ENCODE measurements around the gene CSF1.

The CSF1 gene

DNA sequence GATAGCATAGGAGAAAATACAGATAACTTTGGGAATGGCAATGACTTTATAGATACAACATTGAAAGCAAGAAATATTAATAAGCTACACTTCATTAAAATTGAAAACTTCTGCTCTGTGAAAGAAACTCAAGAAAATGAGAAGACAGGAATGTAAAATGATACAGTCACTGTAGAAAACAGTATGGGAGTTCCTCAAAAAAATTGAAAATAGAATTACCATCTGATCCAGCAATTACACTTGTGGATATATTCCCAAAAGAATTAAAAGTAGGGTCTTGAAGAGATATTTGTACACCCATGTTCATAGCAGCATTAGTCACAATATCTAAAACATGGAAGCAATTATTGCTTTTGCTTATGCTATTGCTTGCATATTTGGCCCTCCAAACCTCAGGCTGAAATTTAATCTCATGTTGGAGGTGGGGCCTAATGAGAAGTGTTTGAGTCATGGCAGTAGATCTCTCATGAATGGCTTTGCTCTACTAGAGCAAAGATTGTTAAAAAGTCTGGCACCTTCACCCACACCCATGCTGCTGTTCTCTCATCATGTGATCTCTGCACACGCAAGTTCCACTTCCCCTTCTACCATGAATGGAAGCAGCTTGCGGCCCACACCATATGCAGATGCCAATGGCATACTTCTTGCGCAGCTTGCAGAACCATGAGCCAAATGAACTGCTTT is 58.6 kb downstream of the CSF1 start:
- H3K4me3 ChIP-seq (ENCODE audit: low read depth, low read length), result no peak overlapping the region
- no peak for DNase-seq (ENCODE audit: low read depth)
- TF ChIP-seq, protein P1, sequence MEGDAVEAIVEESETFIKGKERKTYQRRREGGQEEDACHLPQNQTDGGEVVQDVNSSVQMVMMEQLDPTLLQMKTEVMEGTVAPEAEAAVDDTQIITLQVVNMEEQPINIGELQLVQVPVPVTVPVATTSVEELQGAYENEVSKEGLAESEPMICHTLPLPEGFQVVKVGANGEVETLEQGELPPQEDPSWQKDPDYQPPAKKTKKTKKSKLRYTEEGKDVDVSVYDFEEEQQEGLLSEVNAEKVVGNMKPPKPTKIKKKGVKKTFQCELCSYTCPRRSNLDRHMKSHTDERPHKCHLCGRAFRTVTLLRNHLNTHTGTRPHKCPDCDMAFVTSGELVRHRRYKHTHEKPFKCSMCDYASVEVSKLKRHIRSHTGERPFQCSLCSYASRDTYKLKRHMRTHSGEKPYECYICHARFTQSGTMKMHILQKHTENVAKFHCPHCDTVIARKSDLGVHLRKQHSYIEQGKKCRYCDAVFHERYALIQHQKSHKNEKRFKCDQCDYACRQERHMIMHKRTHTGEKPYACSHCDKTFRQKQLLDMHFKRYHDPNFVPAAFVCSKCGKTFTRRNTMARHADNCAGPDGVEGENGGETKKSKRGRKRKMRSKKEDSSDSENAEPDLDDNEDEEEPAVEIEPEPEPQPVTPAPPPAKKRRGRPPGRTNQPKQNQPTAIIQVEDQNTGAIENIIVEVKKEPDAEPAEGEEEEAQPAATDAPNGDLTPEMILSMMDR (IDR thresholded peaks at IDR 0.05; ENCODE audit: low read depth, low read length, missing control alignments), result no peak

DNA sequence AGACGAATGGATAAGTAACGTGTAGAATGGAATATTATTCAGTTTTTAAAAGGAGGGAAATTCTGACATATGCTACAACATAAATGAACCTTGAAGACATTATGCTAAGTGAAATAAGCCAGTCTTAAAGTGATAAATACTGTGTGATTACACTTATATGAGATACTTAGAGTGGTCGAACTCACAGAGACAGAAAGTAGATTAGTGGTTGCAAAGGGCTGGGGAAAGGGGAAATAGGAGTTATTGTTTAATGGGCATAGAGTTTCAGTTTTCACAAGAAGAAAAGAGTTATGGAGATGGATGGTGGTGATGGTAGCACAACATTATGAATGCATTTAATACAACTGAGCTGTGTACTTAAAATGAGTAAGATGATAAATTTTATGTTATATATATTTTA is 59.3 kb downstream of the CSF1 start:
- TF ChIP-seq, protein P1 (IDR thresholded peaks at IDR 0.05; ENCODE audit: low read depth, low read length, missing control alignments), result no peak
- DNase-seq (ENCODE audit: low read depth), result no peak

DNA sequence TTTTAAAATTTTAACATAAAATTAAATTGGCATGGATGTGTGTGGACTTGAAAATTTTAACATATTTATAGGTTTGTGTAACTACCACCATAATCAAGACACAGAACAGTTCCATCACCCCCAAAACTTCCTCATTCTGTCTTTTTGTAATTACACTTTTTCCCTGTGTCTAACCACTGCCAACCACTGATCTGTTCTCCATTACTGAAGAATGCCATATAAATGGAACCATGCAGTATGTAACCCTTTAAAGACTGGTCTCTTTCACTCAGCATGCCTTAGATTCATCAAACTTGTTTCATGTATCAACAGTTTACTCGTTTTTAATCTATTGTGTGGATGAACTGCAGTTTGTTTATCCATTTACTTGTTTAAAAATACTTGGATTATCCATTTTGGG is 60.9 kb downstream of the CSF1 start:
- DNase-seq (ENCODE audit: low read depth), result no peak
- no peak overlapping the region for H3K4me3 ChIP-seq (ENCODE audit: low read depth, low read length)
- TF ChIP-seq, protein P1 (IDR thresholded peaks at IDR 0.05; ENCODE audit: low read depth, low read length, missing control alignments), result no peak

More for the DNA sequence above, 59.3 kb downstream of the CSF1 start:
- H3K4me3 ChIP-seq (ENCODE audit: low read depth, low read length), result no peak overlapping the region

DNA sequence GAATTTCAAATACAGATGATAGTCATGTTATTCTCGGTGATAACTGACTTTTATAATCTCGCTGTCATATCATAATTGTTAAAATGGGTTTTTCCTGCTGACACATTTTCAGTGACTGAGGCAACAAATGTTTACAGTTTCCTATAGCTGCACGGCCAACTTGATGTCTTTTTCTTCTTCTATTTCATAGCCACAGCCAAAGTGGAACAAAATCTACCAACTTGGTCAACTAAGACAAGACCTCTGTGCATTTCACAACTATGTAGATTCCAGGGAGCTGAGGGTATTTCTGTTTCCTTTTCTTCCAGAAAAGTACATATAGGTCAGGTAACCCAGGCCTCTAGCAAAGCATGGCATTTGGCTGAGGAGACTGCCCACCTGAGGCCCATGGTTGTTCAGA is 63.5 kb downstream of the CSF1 start:
- DNase-seq (ENCODE audit: low read depth), result no peak
- H3K4me3 ChIP-seq (ENCODE audit: low read depth, low read length), result no peak overlapping the region
- TF ChIP-seq, protein P1 (IDR thresholded peaks at IDR 0.05; ENCODE audit: low read depth, low read length, missing control alignments), result no peak

DNA sequence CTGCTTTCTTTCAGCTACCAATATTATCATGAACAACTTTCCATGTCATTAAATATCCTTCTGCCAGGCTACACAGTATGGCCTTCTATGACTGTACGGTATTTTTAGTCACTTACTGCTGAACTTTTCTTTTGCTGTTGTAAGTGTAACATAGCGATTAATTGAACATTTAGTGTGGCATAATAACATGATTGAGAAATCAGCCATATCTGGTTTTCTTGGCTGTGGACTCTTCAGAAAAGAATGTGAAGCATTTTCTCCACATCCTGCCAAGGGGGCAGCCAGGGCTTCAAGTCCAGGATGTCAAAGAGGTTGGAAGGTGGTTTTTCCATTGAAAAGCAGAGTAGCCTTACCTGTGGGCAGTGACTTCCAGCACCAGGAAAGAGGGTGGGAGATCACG is 65.1 kb downstream of the CSF1 start:
- no peak overlapping the region for H3K4me3 ChIP-seq (ENCODE audit: low read depth, low read length)
- DNase-seq (ENCODE audit: low read depth), result no peak
- TF ChIP-seq, protein P1 (IDR thresholded peaks at IDR 0.05; ENCODE audit: low read depth, low read length, missing control alignments), result no peak

DNA sequence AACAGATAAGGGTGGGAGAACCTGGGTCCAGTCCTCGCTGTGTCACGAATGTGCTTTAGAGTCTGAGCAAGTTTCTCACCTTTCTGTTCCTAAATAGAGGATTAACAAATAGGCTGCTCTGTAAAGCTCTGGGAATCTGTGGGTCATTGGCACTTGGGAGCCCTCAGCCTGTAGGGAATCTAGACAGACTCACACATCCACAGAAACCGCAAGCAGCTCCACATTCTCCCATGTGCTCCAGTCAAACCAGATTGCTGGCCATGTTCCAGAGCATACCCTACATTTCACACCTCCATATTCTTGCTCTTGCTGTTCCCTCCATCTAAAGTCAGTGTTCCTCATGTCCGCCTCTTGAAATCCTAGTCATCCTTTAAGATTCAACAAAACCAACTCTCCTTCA is 66.1 kb downstream of the CSF1 start:
- no peak for DNase-seq (ENCODE audit: low read depth)
- TF ChIP-seq, protein P1 (IDR thresholded peaks at IDR 0.05; ENCODE audit: low read depth, low read length, missing control alignments), result no peak
- H3K4me3 ChIP-seq (ENCODE audit: low read depth, low read length), result no peak overlapping the region

DNA sequence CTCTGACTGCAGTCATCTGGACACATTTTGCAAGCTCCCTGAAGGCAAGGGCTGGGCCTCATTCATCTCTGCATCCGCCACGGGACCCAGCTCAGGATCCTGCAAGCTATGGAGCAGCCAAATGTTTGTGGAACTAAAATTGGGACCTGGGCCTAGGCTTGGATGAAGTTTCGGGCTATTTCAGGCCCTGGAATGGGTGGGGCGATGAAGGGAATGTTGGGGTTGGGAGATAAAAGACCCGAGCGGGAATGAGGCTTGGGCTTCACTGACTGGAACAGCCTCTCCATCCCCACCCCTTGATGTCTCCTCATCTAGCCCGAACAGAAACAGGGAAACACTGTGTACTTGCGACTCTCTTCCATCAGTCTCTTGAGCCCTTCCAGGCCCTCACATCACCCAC is 66.6 kb downstream of the CSF1 start:
- TF ChIP-seq, protein P1 (IDR thresholded peaks at IDR 0.05; ENCODE audit: low read depth, low read length, missing control alignments), result no peak
- no peak for DNase-seq (ENCODE audit: low read depth)
- no peak overlapping the region for H3K4me3 ChIP-seq (ENCODE audit: low read depth, low read length)

All from GM12864 (cell line).